MM.1S (cell line): Measurements from ENCODE around the gene DHX8.

Experiments used
- EZH2 ChIP-seq: fragments of 300-600 bp; sonication (generic); optimal IDR thresholded peaks from 2 replicates; pipeline ENCODE3; 2017; ENCODE audit warnings: low read depth, mild to moderate bottlenecking, antibody characterized with exemption, low read length, mixed read lengths
- EZH2phosphoT487 ChIP-seq: fragments of 300-600 bp; sonication (generic); IDR thresholded peaks from 2 replicates; pipeline ENCODE4 v1.6.1; 2018; ENCODE audit warnings: antibody characterized with exemption, low read length
- TF ChIP-seq, protein P1 (sequence below): fragments of 300-600 bp; sonication (generic); IDR thresholded peaks from 2 replicates; pipeline ENCODE4 v1.5.1; 2016; ENCODE audit warnings: antibody characterized with exemption, low read length, mixed read lengths

DNA sequence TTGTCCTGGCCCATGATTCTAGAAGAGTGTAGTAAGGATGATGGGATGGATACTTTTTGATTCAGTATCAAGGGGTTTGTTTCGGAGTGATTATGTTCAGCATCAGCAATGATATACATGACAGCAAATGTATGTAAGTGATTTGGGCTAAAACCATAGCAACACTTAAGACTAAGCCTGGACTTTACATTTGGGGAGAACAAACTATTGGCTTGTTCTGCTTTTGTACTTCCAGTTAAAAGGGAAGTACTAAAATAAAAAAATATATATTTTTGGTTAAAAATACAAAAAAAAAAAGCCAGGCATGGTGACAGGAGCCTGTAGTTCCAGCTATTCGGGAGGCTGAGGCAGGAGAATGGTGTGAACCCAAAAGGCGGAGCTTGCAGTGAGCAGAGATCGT, 20.5 kb upstream of the DHX8 start:
- TF ChIP-seq, protein P1, sequence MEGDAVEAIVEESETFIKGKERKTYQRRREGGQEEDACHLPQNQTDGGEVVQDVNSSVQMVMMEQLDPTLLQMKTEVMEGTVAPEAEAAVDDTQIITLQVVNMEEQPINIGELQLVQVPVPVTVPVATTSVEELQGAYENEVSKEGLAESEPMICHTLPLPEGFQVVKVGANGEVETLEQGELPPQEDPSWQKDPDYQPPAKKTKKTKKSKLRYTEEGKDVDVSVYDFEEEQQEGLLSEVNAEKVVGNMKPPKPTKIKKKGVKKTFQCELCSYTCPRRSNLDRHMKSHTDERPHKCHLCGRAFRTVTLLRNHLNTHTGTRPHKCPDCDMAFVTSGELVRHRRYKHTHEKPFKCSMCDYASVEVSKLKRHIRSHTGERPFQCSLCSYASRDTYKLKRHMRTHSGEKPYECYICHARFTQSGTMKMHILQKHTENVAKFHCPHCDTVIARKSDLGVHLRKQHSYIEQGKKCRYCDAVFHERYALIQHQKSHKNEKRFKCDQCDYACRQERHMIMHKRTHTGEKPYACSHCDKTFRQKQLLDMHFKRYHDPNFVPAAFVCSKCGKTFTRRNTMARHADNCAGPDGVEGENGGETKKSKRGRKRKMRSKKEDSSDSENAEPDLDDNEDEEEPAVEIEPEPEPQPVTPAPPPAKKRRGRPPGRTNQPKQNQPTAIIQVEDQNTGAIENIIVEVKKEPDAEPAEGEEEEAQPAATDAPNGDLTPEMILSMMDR, result no peak
- TF ChIP-seq EZH2phosphoT487 (no peak), EZH2 (no peak)
